ENCODE results near the gene MYO3B.

GRCh38 chr2:170428868-170429267, 250.9 kb downstream of the MYO3B start:
- no peak for TF ChIP-seq POLR2AphosphoS5 (IDR thresholded peaks at IDR 0.05)
- no peak for TF ChIP-seq CTCF (IDR thresholded peaks at IDR 0.05)

Data from prostate gland (tissue), 2 donors.